LoVo (cell line): ENCODE measurements around the gene ZAP70.

Source experiments
- DNase-seq: peaks from one replicate; pipeline ENCODE4 v3.0.0-alpha.2; 2016; ENCODE audit warnings: low spot score

ZAP70 gene

GRCh38 chr2:97717613-97717995 is 4.2 kb downstream of the ZAP70 start:
- DNase-seq, result no peak

GRCh38 chr2:97718051-97718882 is 4.9 kb downstream of the ZAP70 start:
- DNase-seq, result no peak

GRCh38 chr2:97718942-97719341 is 5.6 kb downstream of the ZAP70 start:
- no peak for DNase-seq

DNA sequence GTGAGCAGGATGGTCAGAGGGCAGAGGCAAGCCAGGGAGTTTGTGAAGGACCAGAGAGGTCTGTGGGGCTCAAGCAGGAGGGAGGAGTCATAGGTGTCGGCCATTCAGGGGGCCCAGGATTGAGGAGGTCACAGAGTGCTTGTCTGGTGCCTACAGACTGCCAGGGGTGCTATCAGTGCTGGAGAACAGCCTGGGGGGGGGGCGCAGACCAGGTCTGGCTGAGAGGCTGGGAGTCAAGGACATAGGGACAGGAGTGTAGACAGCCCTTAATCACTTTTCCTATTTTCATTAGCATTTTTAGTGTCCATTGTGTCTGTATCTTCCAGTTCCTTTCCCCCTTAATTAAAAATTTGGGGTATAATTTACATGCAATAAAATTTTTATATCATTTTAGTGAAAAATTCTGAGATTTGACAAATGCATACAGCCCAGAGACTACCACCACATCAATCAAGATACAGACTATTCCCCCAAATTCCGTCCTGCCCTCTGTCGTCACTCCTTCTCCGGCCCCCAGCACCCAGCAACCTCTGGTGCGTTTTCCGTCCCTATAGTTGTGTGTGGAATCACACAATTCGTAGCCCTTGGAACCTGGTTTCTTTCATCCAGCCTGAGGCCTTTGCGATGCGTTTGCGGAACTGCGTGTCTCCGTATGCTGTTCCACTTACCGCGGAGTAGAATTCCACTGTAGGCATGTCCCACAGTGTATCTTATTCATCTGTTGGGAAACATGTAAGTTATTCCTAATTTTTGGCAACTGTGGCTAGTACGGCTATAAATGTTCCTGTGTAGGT is 6.2 kb downstream of the ZAP70 start:
- DNase-seq, result no peak

DNA sequence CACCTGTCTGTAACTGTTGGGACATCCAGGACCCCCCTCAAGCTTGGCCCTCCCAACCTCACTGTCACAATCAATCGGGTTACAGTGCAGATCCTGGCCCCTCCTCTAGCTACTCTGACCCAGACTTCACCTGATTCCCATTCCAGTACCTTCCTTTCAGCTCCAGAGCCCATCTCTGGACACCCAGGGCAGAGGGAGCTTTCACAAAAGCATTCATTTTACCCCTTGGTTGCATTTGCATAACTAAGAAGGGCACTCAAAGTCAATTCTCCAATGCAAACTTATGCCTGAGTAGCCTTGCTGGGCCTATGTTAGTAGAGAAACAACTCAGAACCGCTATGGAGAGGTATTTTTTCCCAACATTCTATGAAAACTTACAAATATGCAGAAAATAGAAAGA is 7.4 kb downstream of the ZAP70 start:
- DNase-seq, result no peak

DNA sequence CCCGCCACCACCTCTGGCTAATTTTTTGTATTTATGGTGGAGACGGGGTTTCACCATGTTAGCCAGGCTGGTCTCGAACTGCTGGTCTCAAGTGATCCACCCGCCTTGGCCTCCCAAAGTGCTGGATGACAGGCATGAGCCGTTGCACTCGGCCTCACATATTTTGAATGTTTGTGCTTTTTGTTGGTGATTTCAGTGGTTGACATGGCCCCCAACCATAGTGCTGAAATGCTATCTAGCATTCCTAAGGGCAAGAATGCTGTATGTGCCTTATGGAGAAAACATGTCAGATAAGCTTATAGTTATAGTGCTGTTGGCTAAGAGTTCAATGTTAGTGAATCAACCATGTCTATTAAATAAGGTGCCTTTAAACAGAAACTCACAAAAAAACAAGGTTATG is 8.9 kb downstream of the ZAP70 start:
- DNase-seq, result no peak

- no peak for DNase-seq
Measured at GRCh38 chr2:97723156-97724072, 10.0 kb downstream of the ZAP70 start.

GRCh38 chr2:97724073-97724410 is 10.7 kb downstream of the ZAP70 start:
- no peak for DNase-seq

DNA sequence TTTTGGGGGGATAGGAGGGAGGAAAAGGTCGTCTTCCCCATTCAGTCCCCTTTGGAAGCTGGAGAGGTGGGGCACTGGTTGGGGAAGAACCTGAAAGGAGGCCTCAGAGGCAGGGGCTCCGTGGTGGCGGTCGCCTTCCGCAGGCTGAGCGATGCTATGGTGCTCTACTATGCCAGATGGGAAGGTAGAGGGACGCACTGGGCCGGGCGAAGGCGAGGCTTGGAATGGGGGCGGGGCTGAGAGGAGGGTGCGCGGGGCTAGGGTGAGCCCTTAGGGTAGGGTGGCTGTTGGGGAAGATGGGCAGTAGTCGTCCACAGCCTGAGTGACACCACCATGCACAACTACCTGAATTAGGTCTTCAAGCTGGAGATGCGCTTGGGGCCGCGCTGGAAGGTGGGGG is 11.1 kb downstream of the ZAP70 start:
- DNase-seq, result no peak

GRCh38 chr2:97724946-97725688 is 11.7 kb downstream of the ZAP70 start:
- DNase-seq, result no peak

- DNase-seq, result no peak
Measured at GRCh38 chr2:97726261-97727064, 13.1 kb downstream of the ZAP70 start.

DNA sequence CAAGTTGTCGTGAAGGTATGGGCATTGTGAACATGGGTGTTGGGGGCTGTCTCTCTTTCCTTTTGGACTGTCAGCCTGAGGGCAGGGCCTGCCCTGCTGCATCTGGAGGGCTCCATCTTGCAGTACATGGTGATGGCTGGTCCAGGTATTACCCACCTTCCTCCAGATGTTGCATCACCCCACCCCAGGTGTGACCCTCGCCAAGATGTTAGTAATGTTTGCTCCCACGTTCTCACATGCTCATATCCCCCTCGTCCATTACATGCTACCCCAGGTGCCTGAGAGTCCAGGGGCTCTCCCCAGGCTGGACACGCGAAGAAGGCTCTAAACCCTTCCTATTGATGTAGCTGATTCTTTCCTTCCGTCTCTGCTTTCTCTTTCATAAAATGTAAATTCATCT is 13.9 kb downstream of the ZAP70 start:
- DNase-seq, result no peak

DNA sequence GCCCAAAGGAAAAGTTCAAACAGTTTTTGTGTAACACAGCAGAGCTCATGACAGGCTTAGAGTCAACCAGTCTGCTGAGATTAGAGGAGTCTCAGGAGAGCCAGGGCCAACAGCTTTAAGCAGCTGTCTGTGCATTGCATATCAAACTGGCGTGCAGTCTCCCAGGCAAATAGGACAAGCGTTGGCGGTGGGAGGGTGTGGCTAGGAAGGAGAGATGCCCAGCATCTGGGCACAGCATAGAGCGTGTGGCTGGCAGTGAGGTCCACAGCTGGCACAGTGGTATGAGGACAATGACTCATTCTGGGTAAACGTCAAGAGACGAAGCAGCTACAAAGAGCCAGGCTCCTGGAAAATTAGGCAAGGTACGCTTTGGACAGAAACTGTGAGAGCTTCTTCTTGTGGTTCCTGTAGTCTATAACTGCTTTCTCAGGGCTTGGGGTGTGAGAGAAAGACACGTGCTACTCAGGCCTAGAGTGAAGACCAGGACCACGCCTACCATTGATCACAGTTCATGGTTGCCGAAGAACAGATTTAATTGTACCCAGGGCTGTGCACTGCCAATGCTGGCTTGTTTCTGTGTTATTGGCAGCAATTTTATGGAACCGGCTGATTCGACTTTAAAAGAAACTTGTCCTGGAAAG is 14.8 kb downstream of the ZAP70 start:
- DNase-seq, result no peak

- peak; percentile 31 for DNase-seq
Measured at GRCh38 chr2:97730245-97730644, 16.9 kb downstream of the ZAP70 start.

DNA sequence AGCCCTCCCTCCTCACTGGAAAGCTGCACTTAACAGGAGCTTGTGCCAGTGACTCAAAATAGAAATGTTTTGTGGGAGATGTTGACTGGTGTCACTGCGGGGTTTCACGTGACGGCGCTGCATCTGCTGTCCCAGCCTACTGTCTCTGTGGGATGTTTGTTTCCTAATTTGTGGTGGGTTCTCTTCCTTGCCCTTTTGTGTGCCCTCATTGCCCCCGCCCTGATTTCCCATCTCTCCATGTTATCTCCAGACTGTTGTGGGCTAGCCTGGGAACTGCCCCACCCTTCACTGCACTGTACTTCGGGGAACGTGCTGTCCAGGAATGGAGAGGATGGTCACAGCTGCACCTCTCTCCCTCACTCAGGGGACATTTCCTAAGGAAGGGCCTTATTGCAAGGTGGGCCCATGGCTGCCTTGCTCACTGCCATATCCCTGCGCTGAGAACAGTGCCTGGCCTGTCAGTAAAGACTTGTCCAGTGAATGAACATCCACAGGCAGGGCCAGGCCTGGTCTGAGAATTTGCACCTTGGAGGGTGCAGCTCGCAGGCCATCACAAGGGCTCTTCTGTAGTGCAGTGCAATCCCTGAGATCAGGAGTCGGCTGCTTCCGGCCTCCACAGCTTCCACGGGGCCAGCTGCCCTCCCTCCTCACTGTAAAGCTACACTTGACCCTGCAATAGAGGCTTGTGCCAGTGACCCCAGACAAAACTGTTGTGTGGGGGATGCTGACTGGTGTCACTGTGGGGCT is 18.1 kb downstream of the ZAP70 start:
- no peak for DNase-seq

DNA sequence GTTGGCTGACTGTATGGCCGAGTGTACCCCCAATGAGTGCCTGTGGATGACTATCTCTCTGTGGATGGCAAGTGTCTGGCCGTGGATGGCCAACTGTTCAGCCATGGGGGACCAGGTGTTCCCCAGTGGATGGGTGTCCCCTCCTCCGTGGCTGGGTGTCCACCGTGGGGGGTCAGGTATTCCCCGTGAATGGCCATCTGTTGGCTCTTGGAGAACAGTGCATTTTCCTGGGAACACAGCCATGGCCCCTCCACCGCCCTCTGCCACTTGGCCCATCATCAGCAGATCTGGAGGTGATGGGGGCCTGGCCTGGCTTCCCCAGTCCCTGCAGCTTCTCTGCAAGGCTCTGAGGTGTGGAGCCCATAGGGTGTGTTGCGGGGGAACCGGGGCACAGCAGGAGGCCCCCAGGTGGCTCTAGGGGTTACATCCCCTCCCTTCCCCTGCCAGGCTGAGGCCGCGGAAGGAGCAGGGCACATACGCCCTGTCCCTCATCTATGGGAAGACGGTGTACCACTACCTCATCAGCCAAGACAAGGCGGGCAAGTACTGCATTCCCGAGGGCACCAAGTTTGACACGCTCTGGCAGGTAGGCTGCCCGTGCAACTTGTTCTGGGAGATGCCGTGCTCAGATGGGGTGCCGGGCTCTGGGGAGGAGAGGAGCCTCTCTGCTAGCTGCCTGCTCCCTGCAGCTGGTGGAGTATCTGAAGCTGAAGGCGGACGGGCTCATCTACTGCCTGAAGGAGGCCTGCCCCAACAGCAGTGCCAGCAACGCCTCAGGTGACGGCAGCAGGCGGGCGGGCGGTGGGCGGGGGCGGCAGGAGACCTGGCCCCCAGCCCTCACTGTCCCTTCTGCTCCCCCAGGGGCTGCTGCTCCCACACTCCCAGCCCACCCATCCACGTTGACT is 19.3 kb downstream of the ZAP70 start:
- no peak for DNase-seq

DNA sequence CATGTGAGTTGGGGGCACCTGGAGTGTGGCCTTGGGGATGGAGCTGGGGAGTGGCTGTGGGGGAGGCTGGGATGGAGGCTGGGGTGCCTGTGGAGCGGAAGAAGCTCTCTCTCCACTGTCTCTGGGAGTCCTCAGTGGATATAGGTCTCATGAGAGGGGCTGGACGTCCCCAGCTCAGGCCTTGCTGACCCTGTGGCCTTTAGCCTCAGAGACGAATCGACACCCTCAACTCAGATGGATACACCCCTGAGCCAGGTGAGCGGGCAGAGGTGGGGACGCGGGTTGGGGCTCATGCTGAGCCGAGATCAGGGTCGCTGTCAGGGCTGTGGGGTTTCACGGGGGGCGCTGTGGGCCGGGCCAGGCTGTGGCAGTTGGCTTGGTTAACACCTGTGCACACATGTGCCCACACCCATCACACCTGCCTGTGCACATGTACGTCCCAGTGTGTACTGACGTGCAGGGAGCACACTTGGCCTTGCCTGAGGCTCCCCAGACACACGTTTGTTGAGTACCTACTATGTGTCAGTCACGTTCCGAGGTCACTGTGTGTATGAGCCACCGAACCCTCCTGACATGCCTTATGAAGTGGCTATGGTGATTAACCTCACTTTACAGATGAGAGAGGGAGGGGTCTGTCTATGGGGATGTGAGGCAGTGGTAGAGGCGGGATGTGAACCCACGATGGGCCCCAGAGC is 20.1 kb downstream of the ZAP70 start:
- DNase-seq, result no peak
